ENCODE results near the gene EGFLAM. TPM values are rescaled to one million over a fixed set of nuclear protein-coding genes. Genes with fewer than 3 reads are reported as not detected.

Gene EGFLAM
- total RNA-seq, 1 experiment from 2014 or later, result 0.33 TPM

- H2BK120ac ChIP-seq (ENCODE audit: low read depth, low read length, poor library complexity, severe bottlenecking), result no peak overlapping the region
- no peak overlapping the region for H4K5ac ChIP-seq (ENCODE audit: insufficient read length, low read depth, low read length)
- no peak overlapping the region for H3T11ph ChIP-seq (ENCODE audit: low read length)
- no peak overlapping the region for H2BK20ac ChIP-seq (ENCODE audit: low read depth, low read length, poor library complexity, severe bottlenecking)
- peaks cover 2 to 5% of the 10 kb centered on the region in 2 experiments; a peak in 1 of 4 replicates for H3K4me1 Mint-ChIP-seq
- no peak overlapping the region for H2BK12ac ChIP-seq (ENCODE audit: insufficient read length, low read depth, low read length)
- no peaks in the 10 kb centered on the region for H3K9me3 ChIP-seq (ENCODE audit: control insufficient read depth, low read depth, low read length)
- H3K9me3 Mint-ChIP-seq, result no peaks in the 10 kb centered on the region
- H3K23me2 ChIP-seq (ENCODE audit: insufficient read length, low read depth, low read length, poor library complexity, severe bottlenecking), result no peaks in the 10 kb centered on the region
- no peak overlapping the region for H3K4me2 ChIP-seq (ENCODE audit: insufficient read depth, insufficient read length, low read length)
- H3K27ac Mint-ChIP-seq, result 0 out of 7 replicates have a peak overlapping the region, but pooled peaks of 1 of the 3 experiments have one; percentile 39
- no peak overlapping the region for H3K18ac ChIP-seq (ENCODE audit: insufficient read length, low read depth, low read length)
- WGBS (ENCODE audit: extremely low coverage, insufficient read length, low lambda C conversion rate), result no CpG with 5 or more reads among the region's 4 CpGs
- no peak overlapping the region for H3K4ac ChIP-seq (ENCODE audit: low read depth, low read length)
- H2AK5ac ChIP-seq (ENCODE audit: insufficient read length, low read length), result no peak overlapping the region
- no peak overlapping the region for H3K23ac ChIP-seq (ENCODE audit: insufficient read length, low read depth, low read length)
- no peak overlapping the region for H2BK5ac ChIP-seq (ENCODE audit: insufficient read length, low read length)
- no peaks in the 10 kb centered on the region for H4K20me1 ChIP-seq (ENCODE audit: control insufficient read depth, insufficient read depth, insufficient read length)
- no peak for TF ChIP-seq CTCF (conservative IDR thresholded peaks at IDR 0.05)
- no peak overlapping the region for H2AFZ ChIP-seq (ENCODE audit: low read length)
- no peak overlapping the region for H3K27ac ChIP-seq (ENCODE audit: insufficient read length, low read depth, low read length)
- H3K27me3 ChIP-seq (ENCODE audit: insufficient read depth, low read length), result no peaks in the 10 kb centered on the region
- H3K4me1 ChIP-seq (ENCODE audit: insufficient read depth, low read length), result no peaks in the 10 kb centered on the region; the same call in 1 of the 2 replicates
- H3K36me3 Mint-ChIP-seq (ENCODE audit: insufficient read depth in 1 of 3, low read depth in 3 of 3), result no peaks in the 10 kb centered on the region
- DNase-seq, result no peak
- H3K79me2 ChIP-seq (ENCODE audit: insufficient read depth, low read length), result no peaks in the 10 kb centered on the region
- H4K8ac ChIP-seq (replicated peaks; ENCODE audit: insufficient read length, low read depth, low read length), result no peak overlapping the region
- H3K4me3 Mint-ChIP-seq, result no peak overlapping the region
- no peak overlapping the region for H2BK15ac ChIP-seq (ENCODE audit: low read depth, low read length)
- no peak overlapping the region for H3K9ac ChIP-seq (ENCODE audit: extremely low read depth, insufficient read length, low read length)
- no peaks in the 10 kb centered on the region for H3K79me1 ChIP-seq (ENCODE audit: insufficient read depth, low read depth, low read length, poor library complexity, severe bottlenecking)
- H3K14ac ChIP-seq (ENCODE audit: insufficient read depth, low read length), result no peak overlapping the region
- H4K91ac ChIP-seq (ENCODE audit: insufficient read length, low read depth, low read length), result no peak overlapping the region
- H3K56ac ChIP-seq (ENCODE audit: insufficient read length, low read depth, low read length), result no peak overlapping the region
- H3K27me3 Mint-ChIP-seq (ENCODE audit: low read depth), result no peaks in the 10 kb centered on the region
Measured at GRCh38 chr5:38500573-38501260, 242.4 kb downstream of the EGFLAM start.
